AG04449 (cell line): ENCODE data around the gene BPIFB3.
"Not testable (repeated sequence)": the region's sequence is repeated elsewhere in the genome, so short reads cannot be mapped to it uniquely, and the experiment has no call there.

Experiments
- CTCF ChIA-PET: fragments of 350-600 bp; formaldehyde crosslinking; extraction: SDS; loops from one replicate; lab custom pipeline; 2021; ENCODE audit warnings: antibody characterized with exemption; lab: Yijun Ruan, JAX
- POLR2A ChIA-PET: fragments of 400-600, 350-600 bp; formaldehyde crosslinking; extraction: SDS; loops from one replicate; lab custom pipeline; 2020; ENCODE audit warnings: antibody characterized with exemption, inconsistent platforms; lab: Yijun Ruan, JAX
- DNase-seq: peaks from one replicate; pipeline ENCODE4 v3.0.0-alpha.2; 2010; ENCODE audit warnings: low read depth, low spot score
- H3K4me3 ChIP-seq: 2 replicates; pipeline ENCODE4 v1.5.1; 2011; ENCODE audit warnings: low read depth, mild to moderate bottlenecking, control low read depth, low read length
- CTCF ChIP-seq: IDR thresholded peaks from one replicate; pipeline ENCODE4 v1.5.1; 2011; ENCODE audit warnings: mild to moderate bottlenecking, moderate library complexity, low read length, control low read depth, inconsistent platforms; ENCODE audit not compliant: insufficient read depth; ENCODE audit errors: missing control alignments

Gene BPIFB3

GRCh38 chr20:33099843-33100538, 46.3 kb downstream of the BPIFB3 start:
- CTCF ChIA-PET = interaction anchor here (1.1 kb wide), 1 partner anchor 311 kb away, joined by 4 read pairs; no protein-coding TSS in a partner anchor
- no peak for DNase-seq
- TF ChIP-seq CTCF = no peak

GRCh38 chr20:33103556-33103955, 49.9 kb downstream of the BPIFB3 start:
- DNase-seq = no peak
- POLR2A ChIA-PET = no interaction called here

More at GRCh38 chr20:33099843-33100538, 46.3 kb downstream of the BPIFB3 start:
- POLR2A ChIA-PET = no interaction called here
- H3K4me3 ChIP-seq = no peak overlapping the region

GRCh38 chr20:33104336-33104735, 50.6 kb downstream of the BPIFB3 start:
- TF ChIP-seq CTCF = no peak
- no peak overlapping the region for H3K4me3 ChIP-seq
- ChIA-PET CTCF (interaction anchor here (1.3 kb wide), 1 partner anchor 195 kb away, joined by 3 read pairs; no protein-coding TSS in a partner anchor), POLR2A (no interaction called here)
- DNase-seq = no peak

More at GRCh38 chr20:33103556-33103955, 49.9 kb downstream of the BPIFB3 start:
- no peak for TF ChIP-seq CTCF
- CTCF ChIA-PET = interaction anchor here (1.3 kb wide), 1 partner anchor 196 kb away, joined by 3 read pairs; no protein-coding TSS in a partner anchor
- no peak overlapping the region for H3K4me3 ChIP-seq

GRCh38 chr20:33105316-33105924, 51.7 kb downstream of the BPIFB3 start:
- CTCF ChIA-PET = interaction anchor here (0.9 kb wide), 1 partner anchor 9 kb away, joined by 3 read pairs; no protein-coding TSS in a partner anchor
- POLR2A ChIA-PET = no interaction called here
- no peak overlapping the region for H3K4me3 ChIP-seq
- TF ChIP-seq CTCF = no peak
- no peak for DNase-seq

GRCh38 chr20:33106058-33106620, 52.4 kb downstream of the BPIFB3 start:
- DNase-seq, H3K4me3 ChIP-seq, POLR2A ChIA-PET: not testable (repeated sequence)
- CTCF ChIA-PET = interaction anchor here (0.9 kb wide), 1 partner anchor 10 kb away, joined by 3 read pairs; no protein-coding TSS in a partner anchor

GRCh38 chr20:33108661-33109060, 55.0 kb downstream of the BPIFB3 start:
- no peak overlapping the region for H3K4me3 ChIP-seq
- DNase-seq = no peak
- TF ChIP-seq CTCF = no peak
- CTCF ChIA-PET = no interaction called here
- POLR2A ChIA-PET = no interaction called here
